Measurements from ENCODE around the gene LSS.

DNA sequence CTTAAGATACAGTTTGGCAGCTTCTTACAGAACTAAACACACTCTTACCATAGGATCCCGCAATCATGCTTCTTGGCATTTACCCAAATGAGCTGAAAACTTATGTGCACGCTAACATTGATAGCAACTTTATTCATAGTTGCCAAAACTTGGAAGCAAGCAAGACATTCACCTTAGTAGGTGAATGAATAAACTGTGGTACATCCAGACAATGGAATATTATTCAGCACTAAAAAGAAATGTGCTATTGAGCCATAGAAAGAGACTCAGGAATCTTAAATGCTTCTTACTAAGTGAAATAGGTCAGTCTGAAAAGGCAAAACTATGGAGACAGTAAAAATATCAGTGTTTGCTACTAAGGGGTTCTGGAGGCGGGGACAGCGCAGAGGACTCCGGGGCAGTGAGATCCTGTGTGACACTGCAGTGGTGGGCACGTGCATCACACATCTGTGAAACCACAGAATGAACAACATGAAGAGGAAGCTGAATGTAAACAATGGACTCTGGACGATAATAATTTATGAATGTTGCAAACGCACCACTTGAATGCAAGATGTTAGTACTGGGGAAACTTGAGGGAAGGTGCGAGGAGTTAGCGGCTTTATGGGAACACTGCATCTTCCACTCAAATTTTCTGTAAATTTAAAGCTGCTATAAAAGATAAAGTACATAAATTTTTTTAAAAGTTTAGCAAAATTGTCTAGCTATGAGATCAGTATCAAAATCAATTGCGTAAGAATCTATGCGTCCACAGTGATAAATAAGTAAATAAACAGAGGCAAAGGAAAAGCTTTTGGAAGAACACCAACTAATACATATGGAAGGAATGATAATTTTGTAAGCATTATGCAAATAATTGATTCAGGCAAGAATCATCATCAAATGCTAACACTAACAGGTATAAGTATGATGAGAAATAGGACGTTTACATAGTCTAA is 28.9 kb downstream of the LSS start:
- TF ChIP-seq, protein P1, sequence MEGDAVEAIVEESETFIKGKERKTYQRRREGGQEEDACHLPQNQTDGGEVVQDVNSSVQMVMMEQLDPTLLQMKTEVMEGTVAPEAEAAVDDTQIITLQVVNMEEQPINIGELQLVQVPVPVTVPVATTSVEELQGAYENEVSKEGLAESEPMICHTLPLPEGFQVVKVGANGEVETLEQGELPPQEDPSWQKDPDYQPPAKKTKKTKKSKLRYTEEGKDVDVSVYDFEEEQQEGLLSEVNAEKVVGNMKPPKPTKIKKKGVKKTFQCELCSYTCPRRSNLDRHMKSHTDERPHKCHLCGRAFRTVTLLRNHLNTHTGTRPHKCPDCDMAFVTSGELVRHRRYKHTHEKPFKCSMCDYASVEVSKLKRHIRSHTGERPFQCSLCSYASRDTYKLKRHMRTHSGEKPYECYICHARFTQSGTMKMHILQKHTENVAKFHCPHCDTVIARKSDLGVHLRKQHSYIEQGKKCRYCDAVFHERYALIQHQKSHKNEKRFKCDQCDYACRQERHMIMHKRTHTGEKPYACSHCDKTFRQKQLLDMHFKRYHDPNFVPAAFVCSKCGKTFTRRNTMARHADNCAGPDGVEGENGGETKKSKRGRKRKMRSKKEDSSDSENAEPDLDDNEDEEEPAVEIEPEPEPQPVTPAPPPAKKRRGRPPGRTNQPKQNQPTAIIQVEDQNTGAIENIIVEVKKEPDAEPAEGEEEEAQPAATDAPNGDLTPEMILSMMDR (IDR thresholded peaks at IDR 0.05; ENCODE audit: insufficient read depth, low read depth, low read length): no peak
- TF ChIP-seq EZH2 (IDR thresholded peaks at IDR 0.05; ENCODE audit: insufficient read depth, low read length): no peak

Data from astrocyte (in vitro differentiated cells and primary cell).